ENCODE results near the gene RER1.

DNA sequence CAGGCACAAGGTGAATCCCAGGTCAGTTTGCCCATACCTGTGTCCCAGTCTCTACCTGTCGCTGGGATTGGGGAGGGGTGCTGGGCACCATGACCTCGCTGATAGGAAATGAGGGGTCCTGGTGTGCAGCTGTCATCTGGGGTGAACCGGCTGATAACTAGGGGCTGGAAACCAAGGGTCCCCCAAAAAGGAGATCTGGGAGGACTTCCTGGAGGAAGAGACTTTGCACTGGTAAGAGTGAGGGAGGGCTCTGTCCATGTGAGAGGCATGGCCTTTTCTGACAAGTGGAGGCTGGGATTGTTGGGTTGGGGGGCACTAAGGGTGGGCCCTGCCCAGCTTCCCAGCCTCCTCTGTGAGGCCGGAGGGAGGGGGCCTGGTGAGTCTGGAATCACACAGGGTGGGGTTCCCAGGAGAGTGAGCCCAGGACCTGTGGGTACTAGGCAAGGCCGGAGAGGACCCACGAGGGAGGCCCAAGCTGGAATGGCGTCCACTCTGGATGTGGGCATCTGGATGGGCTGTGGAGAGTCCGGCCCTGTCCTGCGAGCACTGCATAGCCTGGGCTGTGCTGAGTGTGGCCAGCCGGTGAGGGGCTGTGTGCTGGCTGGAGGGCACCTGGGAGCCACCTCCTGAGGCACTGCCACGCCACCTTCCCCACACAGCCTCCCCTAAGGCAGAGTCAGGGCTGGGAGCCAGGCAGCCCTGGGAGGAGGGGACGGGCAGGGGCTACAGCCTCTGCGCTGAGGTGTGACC lies 25.6 kb downstream of the RER1 start:
- TF ChIP-seq, protein P1, sequence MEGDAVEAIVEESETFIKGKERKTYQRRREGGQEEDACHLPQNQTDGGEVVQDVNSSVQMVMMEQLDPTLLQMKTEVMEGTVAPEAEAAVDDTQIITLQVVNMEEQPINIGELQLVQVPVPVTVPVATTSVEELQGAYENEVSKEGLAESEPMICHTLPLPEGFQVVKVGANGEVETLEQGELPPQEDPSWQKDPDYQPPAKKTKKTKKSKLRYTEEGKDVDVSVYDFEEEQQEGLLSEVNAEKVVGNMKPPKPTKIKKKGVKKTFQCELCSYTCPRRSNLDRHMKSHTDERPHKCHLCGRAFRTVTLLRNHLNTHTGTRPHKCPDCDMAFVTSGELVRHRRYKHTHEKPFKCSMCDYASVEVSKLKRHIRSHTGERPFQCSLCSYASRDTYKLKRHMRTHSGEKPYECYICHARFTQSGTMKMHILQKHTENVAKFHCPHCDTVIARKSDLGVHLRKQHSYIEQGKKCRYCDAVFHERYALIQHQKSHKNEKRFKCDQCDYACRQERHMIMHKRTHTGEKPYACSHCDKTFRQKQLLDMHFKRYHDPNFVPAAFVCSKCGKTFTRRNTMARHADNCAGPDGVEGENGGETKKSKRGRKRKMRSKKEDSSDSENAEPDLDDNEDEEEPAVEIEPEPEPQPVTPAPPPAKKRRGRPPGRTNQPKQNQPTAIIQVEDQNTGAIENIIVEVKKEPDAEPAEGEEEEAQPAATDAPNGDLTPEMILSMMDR (IDR thresholded peaks at IDR 0.05): no peak
- no peak for TF ChIP-seq POLR2A (IDR thresholded peaks at IDR 0.05)
- TF ChIP-seq POLR2AphosphoS5 (IDR thresholded peaks at IDR 0.05): no peak

Measured in breast epithelium (tissue), 3 donors.